HG02759 (cell line): Measurements from ENCODE around the gene TNFRSF21.
"Not testable (repeated sequence)": the region's sequence is repeated elsewhere in the genome, so short reads cannot be mapped to it uniquely, and the experiment has no call there.

ENCODE experiments used
- ATAC-seq: cut with Tn5 transposase; IDR thresholded peaks from one replicate; pipeline ENCODE4 v1.9.1; 2021; ENCODE audit warnings: mild to moderate bottlenecking, moderate library complexity; ENCODE audit not compliant: unreplicated experiment

The TNFRSF21 gene

DNA sequence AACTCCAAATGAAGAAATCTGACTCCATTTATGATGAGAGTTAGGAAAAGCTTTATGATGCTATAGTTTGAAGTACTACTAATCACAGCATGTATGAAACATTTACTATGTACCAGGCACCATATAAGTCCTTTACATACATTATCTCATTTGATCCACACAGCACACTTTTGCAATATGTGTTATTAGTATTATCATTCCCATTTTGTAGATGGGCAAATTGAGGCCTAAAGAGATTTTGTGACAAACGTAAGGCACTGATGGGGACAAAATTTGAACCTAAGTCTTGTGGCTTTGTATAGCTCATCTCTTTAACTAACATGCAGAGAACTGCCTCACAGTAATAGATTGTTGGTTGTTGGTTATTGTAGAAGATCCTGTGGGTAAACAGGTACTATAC is 14.2 kb upstream of the TNFRSF21 start:
- ATAC-seq, result no peak

DNA sequence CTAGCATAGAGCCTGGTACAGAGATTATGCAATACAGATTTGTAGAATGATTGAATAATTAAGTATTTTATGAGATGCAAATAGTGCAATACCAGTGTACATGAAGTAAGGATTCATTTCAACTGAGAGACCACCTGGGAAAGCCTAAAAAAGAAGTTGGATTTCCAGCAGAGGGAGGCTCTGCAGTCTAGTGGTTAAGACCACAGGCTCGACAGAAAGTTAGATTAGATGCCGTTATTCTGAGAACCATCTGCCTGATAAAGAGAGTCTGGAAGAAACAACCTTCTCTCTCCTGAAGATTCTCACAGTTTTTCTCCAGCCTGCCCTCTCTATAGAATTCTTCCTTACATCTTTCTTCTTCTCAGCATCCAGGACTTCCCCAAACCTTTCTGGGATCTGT is 13.6 kb upstream of the TNFRSF21 start:
- no peak for ATAC-seq

DNA sequence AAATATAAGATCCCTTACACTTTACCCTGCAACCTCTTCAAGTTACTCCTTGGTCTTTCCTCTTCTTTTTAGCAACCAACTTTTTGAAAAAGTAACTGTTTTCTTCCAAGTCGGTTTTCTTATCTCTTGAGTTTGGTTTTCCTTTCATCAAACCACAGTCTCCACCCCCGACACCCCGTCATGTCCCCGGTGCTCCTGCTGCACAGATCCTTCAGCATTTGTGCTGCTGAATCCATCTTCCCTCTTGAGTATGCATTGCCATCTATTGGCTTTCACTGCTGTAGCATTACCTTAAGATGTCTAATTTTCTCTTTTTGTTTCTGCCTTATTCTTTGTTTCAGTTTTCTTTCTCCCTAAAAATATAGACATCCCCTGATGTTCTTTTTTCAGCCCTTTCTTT is 11.9 kb upstream of the TNFRSF21 start:
- ATAC-seq, result no peak

DNA sequence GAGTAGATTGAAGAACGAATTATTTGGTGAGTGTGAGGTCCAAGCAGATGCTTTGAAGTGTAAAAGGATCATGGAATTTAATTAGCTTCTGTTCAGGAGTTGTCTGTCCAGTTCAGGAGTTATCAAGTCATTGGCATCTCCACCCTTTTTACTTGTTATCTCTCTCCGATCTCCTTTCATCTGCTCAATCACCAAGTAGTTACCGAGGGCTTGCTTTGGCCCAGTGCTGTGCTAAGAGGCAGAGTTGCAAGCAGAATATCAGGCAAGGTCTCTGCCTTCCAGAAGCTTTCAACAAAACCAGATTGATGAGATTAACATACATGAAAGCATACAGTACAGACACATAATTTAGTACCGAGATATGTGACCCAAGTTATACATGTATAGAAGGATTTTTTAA is 10.2 kb upstream of the TNFRSF21 start:
- ATAC-seq, result no peak

DNA sequence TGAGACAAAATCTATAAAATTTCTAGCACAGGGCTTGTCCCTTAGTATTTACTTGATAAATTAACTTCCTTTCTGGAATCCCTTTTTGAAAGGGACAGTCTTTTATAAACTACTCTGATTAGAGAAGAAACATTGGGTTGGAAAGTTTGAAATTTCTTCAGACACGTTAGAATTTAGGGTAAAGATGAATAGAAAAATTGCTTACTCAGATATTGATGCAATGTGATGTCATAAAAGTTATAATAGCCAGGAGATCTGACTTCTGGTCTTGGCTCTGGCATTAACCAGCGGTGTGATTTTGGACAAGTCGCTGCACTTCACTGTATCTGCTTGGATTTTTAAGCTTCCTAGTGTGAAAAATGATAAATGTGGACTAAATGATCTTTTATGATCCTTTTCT is 9.7 kb upstream of the TNFRSF21 start:
- ATAC-seq, result no peak

DNA sequence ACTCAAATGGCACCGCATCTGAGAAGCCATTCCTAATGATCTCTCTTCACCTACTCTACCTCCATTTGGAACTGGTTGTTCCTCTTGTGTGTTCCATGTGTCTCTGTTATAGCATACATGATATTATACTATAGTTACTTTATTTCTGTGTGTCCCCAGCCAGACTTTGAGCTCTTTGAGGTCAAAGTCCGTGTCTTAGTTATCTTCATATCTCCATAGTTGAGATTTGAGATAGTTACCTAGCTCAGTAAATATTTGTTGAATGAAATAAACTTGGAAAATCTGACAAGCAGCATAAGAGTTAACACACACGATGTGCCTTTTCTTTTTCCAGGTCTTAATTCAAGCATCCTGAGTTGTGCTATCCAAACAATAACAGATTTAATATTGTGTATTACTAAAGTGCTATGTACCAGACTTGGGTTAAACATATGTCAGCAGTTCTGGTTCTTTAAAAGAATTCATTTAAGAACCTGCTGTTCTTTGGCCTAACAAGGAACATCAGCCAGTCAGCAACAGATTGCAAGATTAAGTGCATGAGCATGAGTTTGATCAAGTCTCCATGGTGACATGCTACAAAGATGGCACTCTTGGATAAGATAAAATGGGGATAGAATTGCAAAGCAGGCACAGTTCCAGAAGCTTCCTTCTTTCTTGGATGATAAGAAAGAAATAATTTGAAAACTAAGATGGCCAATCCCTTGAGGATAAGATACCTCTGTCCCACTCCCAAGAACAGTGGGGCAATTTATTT is 8.7 kb upstream of the TNFRSF21 start:
- no peak for ATAC-seq

DNA sequence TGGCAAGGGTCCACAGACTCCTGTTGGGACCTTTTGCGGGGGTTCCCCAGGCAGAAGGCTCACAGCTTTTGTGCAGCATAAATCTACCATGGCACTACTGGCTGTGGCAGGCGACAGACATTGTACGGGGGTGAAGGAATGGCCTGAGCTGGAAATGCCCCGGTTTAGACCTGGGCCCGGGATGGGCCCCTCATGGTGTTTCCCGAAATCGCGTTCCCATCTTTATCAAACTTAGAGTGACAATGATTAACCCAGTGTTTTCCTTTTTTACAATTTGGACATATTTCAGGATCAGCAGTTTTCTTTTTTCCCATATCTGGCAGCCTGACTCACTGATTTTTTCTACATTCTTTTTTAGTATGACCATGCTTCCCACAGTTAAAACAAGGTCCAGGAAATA is 5.5 kb upstream of the TNFRSF21 start:
- not testable (repeated sequence) for ATAC-seq

DNA sequence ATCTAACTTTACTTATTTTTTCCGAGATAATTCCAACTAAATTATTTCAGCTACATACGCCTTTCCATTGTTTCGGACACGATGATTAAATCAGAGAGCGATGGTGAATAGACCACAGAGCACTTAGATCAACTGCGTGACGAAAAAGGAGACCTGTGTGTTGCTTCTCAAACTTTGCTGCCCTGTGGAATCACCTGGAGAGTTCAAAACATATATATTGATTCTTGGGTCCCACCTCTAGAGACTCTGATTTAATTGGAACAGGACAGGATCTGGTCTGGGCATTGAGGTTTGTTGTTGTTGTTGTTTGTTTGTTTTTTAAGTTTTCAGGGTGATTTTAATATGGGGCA is 401 bp upstream of the TNFRSF21 start:
- peak; percentile 1 for ATAC-seq

DNA sequence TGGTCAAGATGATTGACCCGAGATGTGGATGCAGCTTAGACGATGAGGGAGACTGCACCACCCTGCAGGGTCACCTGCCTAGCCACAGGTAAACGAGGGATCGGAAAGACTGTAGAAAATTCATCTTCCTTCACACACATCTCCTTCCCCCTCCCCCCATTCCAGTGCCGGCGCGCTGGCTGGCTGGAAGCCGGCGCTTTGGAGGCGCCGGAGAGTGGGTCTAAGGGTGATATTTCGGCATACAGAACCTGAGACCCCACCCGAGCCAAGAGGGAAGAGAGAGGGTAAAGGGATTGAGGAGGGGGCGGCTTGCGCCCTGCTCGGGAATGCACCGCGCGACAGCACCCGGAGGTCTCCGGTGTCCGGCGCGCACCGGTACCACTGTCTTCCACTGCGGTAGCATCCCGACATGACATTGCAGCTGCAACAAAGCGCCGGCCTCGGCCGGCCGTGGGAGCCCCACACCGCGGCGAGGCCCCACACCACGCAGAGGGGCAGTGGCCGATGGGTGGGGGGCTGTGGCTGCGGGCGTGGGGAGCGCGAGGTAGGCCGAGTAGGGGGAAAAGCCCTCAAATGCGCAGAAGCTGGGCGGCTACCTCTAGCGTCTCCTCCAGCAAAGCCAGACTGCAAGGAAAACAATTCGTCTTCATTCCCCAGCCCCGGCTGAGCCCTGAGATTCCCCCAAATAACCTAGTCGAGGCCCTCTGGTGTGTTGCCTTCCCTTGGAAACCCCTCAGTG is 984 bp downstream of the TNFRSF21 start:
- peak; percentile 25 for ATAC-seq

DNA sequence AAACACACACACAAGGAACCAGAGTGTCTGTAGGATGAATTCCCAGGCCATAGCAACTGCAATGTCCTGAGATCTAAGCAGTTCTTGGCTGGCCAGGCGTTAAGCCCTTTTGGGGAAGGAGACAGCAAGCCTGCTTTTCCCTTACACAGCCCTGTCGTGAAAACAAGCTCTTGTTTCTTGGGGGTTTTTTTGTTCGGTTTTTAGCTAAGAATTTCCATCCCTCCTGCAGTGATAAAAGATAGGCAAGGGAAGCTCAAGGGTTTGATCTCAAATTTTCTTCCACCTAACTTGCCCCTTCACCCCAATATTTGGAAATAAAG is 1.5 kb downstream of the TNFRSF21 start:
- ATAC-seq, result no peak

DNA sequence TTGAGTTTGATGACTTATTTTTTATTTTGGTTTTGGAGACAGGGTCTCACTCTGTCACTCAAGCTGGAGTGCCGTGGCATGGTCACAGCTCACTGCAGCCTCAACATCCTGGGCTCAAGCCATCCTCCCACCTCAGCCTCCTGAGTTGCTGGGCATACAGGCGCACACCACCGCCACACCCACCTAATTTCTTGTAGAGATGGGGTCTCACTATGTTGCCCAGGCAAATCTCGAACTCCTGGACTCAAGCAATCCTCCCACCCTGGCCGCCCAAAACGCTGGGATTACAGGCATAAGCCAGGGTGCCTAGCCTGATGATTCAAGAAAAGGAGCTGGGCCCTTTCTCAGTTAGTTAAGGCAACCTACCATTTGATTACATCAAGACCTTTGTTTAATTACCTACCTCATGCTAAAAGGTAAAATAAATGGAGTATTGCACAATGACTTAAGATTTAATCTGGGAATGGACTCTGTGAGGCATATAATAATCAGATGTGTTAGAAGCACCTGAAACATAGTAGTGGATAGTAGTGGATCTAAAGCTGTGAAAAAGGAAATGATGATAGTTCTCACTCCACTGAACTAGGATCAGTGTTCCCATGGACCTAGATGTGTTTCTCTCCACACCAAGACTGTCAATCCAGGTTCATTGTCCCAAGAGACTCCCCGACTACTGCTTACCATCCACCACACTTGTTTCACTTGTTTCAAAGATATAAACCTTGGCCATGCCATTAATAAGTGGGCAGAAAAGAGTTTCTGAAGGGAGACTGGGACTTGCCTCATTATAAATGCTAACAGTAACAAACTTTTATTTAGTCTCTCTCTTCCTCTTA is 2.1 kb downstream of the TNFRSF21 start:
- ATAC-seq, result no peak

DNA sequence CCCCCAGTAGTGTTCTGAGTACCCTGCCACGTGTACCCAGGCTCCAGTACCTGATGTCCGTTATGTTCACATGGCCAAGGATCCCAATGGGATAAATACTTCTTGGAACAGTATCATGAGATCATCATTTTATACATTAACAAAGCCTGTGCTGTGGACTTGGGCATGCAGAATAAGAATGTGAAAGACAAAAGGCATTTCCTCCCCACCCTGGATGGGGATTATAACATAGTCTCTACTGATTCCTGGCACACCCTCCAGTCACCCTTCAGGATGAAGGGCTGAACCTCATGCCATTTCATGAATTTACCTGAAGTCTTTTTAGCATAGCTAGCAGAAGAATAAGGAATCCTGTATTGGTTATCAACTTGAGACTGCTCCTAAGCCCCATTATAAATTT is 2.8 kb downstream of the TNFRSF21 start:
- ATAC-seq, result no peak

DNA sequence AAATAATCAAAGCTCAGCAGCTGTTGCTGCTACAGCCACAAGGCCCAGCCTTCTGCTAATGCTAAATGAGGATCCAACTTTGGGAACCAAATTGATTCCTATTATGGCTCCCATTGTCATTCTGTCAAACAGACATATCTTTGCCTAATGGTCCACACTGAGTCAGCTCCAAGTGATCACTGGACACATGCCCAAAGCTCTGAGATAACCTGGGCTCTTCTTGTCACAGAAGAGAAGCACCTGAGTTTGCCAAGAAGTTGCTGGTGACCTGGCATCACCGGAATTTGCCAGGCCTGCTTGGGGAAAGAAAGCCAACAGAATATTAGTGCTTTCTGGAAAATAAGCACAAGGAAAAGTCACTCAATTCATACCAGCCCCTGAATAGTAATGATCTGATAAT is 5.8 kb downstream of the TNFRSF21 start:
- ATAC-seq, result no peak

DNA sequence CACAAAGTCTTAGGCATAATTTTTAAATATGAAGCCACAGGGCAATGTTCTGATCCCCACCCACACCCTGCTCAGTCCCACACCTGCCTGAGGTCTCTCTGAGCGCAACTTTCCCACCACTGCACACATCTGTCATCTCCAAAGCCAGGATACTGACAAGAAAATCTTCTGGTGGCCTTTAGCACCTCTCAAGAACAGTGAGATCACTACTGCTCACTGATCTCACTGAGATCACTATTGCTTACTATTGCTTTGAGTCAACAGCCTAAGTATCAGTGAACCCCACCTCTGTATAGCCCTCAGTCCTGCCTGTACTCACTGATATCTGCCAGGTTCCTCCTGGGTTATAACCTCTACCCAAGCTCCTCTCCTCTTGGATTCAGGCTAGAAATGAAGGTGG is 6.4 kb downstream of the TNFRSF21 start:
- ATAC-seq, result peak; percentile 64

DNA sequence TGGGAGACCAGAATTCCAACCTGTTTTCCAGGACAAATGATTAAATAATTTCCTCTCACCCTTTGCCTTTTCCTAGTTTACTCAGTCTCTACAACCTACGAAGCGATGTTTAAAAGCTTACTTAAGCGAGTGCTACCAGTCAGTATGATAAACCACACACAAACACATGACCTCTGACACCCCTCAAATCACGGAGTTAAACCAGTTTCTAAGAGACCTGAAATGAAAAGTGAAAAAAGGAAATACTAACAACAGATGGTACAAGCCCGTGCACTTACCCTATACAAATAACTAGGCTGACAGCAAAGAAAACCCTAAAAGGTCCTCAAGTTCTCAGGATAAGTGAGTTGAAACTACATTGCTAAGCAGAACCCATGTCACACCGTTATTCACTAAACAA is 7.7 kb downstream of the TNFRSF21 start:
- peak; percentile 54 for ATAC-seq

DNA sequence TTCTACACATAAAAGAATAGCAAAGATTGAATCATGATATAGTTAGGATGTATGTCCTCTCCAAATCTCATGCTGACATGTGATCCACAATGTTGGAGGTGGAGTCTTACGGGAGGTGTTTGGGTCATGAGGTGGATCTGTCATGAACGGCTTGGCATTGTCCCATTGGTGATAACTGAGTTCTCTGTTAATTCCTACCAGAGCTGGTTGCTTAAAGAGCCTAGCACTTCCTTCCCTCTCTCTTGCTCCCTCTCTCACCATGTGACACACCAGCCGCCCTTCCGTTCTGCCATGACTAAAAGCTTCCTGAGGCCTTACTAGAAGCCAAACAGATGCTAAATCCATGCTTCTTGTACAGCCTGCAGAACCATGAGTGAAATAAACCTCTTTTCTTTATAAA is 8.3 kb downstream of the TNFRSF21 start:
- ATAC-seq, result no peak

DNA sequence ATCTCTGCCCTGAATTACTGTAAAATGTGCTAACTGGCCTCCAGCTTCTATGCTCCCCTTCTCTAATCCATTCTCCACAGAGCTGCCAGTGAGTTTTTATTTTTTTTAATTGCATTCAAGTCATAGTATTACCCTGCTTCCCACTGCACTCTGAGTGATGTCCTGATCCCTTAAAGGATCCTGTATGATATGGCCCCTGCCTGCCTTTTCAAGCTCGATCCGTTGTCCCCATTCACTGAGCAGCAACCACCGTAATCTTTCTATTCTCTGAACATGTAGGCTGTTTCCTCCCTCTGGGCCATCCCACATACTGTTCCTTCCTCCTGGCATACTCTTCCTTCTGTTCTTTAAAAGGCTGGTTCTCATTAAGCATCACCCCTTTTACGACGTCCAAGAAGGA is 9.3 kb downstream of the TNFRSF21 start:
- ATAC-seq, result no peak

DNA sequence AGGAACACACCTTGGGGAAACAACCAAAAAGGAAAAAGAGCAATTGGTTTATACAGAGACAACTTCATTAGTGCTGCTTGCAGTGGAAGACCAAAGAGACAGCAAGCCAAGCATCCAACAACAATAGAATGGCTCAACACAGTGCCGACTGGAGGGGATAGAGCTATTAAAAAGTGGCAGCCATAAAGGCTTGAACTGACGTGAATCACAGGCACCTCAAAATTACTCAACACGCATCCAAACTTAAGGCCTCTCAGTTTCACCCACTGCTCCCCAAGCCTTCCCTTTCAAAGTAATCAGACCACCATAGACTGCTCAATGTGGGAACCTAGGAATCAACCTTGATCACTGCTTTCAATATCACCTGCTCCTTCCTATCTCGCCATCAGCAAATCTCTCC is 9.7 kb downstream of the TNFRSF21 start:
- no peak for ATAC-seq

DNA sequence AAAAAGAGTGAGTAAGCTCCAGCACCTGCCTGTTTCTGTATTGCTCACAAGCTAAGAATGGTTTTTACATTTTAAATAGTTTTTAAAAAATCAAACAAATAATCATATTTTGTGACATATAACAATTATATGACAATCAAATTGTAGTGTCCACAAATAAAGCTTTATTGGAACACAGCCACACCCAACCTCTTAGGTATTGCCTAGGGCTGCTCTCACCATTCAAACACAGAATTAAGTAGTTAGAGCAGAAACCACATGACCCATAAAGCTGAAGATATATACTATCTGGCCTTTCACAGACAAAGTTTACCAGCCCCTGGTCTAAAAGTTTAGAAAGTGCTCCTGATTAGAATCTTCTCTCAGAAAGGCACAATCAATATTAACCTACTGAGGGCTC is 11.2 kb downstream of the TNFRSF21 start:
- ATAC-seq, result no peak

DNA sequence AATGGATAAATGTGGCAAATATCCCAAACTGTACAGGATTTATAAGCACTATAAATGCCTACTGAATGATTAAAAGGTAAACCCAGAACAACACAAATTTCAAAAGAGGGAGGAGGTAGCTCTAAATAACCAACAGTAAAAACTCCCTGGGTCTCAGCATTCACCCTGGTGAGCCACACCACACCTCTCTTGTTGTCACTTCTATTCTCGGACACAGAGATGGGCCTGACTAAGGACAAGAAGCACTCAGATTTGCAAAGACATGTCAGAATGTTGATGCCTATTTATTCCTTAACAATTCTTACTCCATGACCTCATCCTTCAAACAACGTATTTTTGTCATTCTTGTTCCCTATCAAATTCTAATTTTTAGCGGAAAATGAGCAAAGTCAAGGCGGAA is 14.7 kb downstream of the TNFRSF21 start:
- ATAC-seq, result no peak

DNA sequence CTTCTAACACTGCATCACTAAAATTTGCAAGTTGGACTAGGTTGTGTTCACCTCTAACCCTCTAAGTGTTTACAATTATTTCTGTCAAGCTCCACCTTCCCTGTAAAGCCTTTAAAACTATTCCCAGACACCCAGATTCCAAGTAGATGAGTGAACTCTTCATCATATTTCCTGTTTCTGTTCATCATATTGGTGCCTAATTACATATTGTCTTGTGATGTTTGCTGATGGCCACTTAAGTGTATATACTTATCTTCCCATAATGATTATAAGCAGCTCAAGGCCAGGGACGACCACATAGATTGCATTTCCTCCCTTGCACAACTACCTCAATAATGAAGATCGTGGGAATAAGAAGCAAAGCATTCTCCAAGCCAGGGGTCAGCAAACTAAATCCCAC is 16.8 kb downstream of the TNFRSF21 start:
- no peak for ATAC-seq

DNA sequence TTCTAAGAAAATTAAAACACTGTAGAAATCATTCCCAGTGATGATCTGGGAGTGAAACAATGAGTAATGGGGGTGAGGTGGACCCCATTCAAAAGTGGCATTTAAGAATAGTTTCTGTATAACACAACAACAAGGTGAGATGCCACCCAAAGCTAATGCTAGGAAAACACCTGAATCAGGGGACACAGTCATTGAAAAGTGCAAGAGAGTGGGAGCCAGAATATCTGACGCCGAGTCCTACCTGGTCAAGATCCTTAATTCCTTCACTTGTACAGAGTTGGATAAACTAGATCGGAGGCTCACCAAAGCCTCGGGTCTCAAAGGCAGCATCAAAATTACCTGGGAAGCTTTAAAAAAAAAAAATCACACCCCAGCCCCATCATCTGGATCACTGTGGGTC is 17.7 kb downstream of the TNFRSF21 start:
- no peak for ATAC-seq
